ENCODE data around the gene MCM10.

MCM10 gene

GRCh38 chr10:13163859-13164258, 2.5 kb downstream of the MCM10 start:
- H3K4me3 ChIP-seq (ENCODE audit: low read depth, low read length): no peak overlapping the region
- TF ChIP-seq CTCF (IDR thresholded peaks at IDR 0.05; ENCODE audit: control insufficient read depth, extremely low read depth, insufficient read depth): no peak
- DNase-seq (ENCODE audit: low read depth): no peak

DNA sequence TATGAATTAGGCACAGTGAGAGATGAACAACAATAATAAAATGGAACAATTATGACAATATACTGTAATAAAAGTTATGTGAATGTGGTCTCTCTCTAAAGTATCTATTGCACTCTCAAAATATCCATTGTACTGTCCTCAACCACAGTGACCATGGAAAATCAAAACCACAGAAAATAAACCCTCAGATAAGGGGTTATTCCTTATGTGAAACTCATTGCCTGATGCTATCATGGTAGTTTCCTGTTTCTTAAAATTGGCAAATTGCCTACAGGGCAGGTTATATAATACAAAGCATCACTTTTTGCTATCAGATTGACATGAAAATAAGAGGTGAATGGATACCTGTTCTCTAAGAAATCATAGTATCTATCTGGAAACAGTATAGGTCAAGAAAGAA, 3.8 kb downstream of the MCM10 start:
- no peak for TF ChIP-seq CTCF (IDR thresholded peaks at IDR 0.05; ENCODE audit: control insufficient read depth, extremely low read depth, insufficient read depth)
- no peak for DNase-seq (ENCODE audit: low read depth)
- no peak overlapping the region for H3K4me3 ChIP-seq (ENCODE audit: low read depth, low read length)

DNA sequence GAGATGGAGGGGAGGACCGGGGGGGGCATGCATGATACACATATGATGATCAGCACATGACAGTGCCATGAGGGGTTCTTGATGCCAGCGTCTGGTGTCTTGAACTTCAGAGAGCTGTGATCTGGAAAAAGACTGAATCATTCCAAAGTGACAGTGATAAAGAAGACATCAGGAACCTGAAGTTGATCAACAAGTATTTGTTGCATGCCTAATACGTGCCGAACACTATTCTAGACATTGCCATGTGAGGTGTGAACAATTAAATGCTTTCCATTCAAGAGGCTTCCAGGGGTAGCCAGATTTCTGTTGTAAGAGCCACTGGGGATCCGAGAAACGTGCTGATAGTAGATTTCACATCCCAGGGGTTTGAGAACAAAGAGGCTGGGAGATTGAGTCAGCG, 6.2 kb downstream of the MCM10 start:
- H3K4me3 ChIP-seq (ENCODE audit: low read depth, low read length): no peak overlapping the region
- TF ChIP-seq CTCF (IDR thresholded peaks at IDR 0.05; ENCODE audit: control insufficient read depth, extremely low read depth, insufficient read depth): no peak
- DNase-seq (ENCODE audit: low read depth): no peak

- no peak for DNase-seq (ENCODE audit: low read depth)
Observed at GRCh38 chr10:13168781-13169180, 7.4 kb downstream of the MCM10 start.

DNA sequence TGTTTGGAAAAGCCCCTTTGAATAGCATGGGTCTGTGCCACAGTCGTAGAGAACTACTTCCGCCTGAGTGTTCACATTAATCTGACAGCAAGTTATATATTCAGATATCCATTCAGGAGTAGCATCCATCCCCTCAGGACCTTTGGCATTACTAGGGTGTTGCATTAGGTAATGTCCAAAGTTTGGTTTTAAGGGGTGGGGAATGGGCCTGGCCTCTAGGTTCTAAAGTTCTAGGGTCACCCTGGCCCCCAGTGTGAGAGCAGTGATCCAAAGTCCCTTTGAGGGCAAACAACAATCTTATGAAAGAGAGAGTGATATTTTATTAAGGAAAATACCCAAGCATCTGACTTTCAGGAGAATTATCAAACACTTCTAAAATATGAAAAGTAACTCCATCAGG, 12.3 kb downstream of the MCM10 start:
- no peak for TF ChIP-seq CTCF (IDR thresholded peaks at IDR 0.05; ENCODE audit: control insufficient read depth, extremely low read depth, insufficient read depth)
- no peak for DNase-seq (ENCODE audit: low read depth)
- H3K4me3 ChIP-seq (ENCODE audit: low read depth, low read length): no peak overlapping the region

More at GRCh38 chr10:13168781-13169180, 7.4 kb downstream of the MCM10 start:
- H3K4me3 ChIP-seq (ENCODE audit: low read depth, low read length): no peak overlapping the region
- TF ChIP-seq CTCF (IDR thresholded peaks at IDR 0.05; ENCODE audit: control insufficient read depth, extremely low read depth, insufficient read depth): no peak

GRCh38 chr10:13180788-13181187, 19.4 kb downstream of the MCM10 start:
- TF ChIP-seq CTCF (IDR thresholded peaks at IDR 0.05; ENCODE audit: control insufficient read depth, extremely low read depth, insufficient read depth): no peak
- no peak for DNase-seq (ENCODE audit: low read depth)
- no peak overlapping the region for H3K4me3 ChIP-seq (ENCODE audit: low read depth, low read length)

GRCh38 chr10:13182424-13182823, 21.1 kb downstream of the MCM10 start:
- TF ChIP-seq CTCF (IDR thresholded peaks at IDR 0.05; ENCODE audit: control insufficient read depth, extremely low read depth, insufficient read depth): no peak
- no peak overlapping the region for H3K4me3 ChIP-seq (ENCODE audit: low read depth, low read length)
- DNase-seq (ENCODE audit: low read depth): no peak
